Activated CD8-positive, alpha-beta memory T cell treated with anti-CD3 and anti-CD28 coated beads, Interleukin-2, amount 50 U/mL, for 24 hours (primary cell): Measurements from ENCODE around the gene MYRF.

Experiments
- DNase-seq: peaks from one replicate; pipeline ENCODE4 v3.0.0-alpha.2; 2020; ENCODE audit errors: extremely low read depth

Gene MYRF

GRCh38 chr11:61795459-61795858, 43.0 kb downstream of the MYRF start:
- no peak for DNase-seq

- no peak for DNase-seq
These were observed 43.6 kb downstream of the MYRF start for GRCh38 chr11:61795876-61796526.

GRCh38 chr11:61797263-61797944, 45.0 kb downstream of the MYRF start:
- no peak for DNase-seq

- no peak for DNase-seq
These were observed 47.3 kb downstream of the MYRF start for GRCh38 chr11:61799665-61800284.

GRCh38 chr11:61800331-61801281, 48.2 kb downstream of the MYRF start:
- DNase-seq: no peak

GRCh38 chr11:61802605-61803004, 50.2 kb downstream of the MYRF start:
- no peak for DNase-seq

- no peak for DNase-seq
These were observed 51.6 kb downstream of the MYRF start for GRCh38 chr11:61803889-61804647.

- no peak for DNase-seq
These were observed 52.7 kb downstream of the MYRF start for GRCh38 chr11:61805146-61805545.

GRCh38 chr11:61806785-61807184, 54.3 kb downstream of the MYRF start:
- no peak for DNase-seq

GRCh38 chr11:61810671-61811175, 58.3 kb downstream of the MYRF start:
- no peak for DNase-seq

GRCh38 chr11:61811831-61812230, 59.4 kb downstream of the MYRF start:
- no peak for DNase-seq

- no peak for DNase-seq
These were observed 60.4 kb downstream of the MYRF start for GRCh38 chr11:61812736-61813411.

GRCh38 chr11:61814247-61814957, 62.0 kb downstream of the MYRF start:
- DNase-seq: no peak

GRCh38 chr11:61814958-61815789, 62.7 kb downstream of the MYRF start:
- no peak for DNase-seq

- DNase-seq: no peak
These were observed 63.6 kb downstream of the MYRF start for GRCh38 chr11:61815790-61816735.

- no peak for DNase-seq
These were observed 64.5 kb downstream of the MYRF start, which contains the start of gene FADS1 for GRCh38 chr11:61816736-61817455. Gene FADS1, minus strand, starts transcription at chr11:61817003. Its CDS starts 74 bp downstream, at chr11:61816929.
